ENCODE measurements around the gene PRG3. TPM values are rescaled to one million over a fixed set of nuclear protein-coding genes. Genes with fewer than 3 reads are reported as not detected.

The PRG3 gene
- total RNA-seq, 1 experiment from 2014 or later = not detected

GRCh38 chr11:57364851-57365660 lies 15.9 kb downstream of the PRG3 start:
- TF ChIP-seq ZBTB43 (CRISPR knock-in tag; IDR thresholded peaks at IDR 0.05) (no peak), ATF1 (CRISPR knock-in tag; IDR thresholded peaks at IDR 0.05) (no peak), HMGA2 (CRISPR knock-in tag; IDR thresholded peaks at IDR 0.05) (no peak), IRF2 (CRISPR knock-in tag; IDR thresholded peaks at IDR 0.05; ENCODE audit: borderline replicate concordance, low read depth) (no peak), NFATC4 (CRISPR knock-in tag; IDR thresholded peaks at IDR 0.05) (no peak), FOXP1 (CRISPR knock-in tag; IDR thresholded peaks at IDR 0.05; ENCODE audit: borderline replicate concordance) (no peak), ATF2 (CRISPR knock-in tag; IDR thresholded peaks at IDR 0.05; ENCODE audit: borderline replicate concordance, low read depth) (no peak), NR1H2 (CRISPR knock-in tag; IDR thresholded peaks at IDR 0.05) (no peak), GABPB1 (CRISPR knock-in tag; IDR thresholded peaks at IDR 0.05) (no peak), GRHL2 (CRISPR knock-in tag; IDR thresholded peaks at IDR 0.05; ENCODE audit: insufficient replicate concordance, severe bottlenecking) (no peak), EMX1 (CRISPR knock-in tag; IDR thresholded peaks at IDR 0.05) (no peak), SMAD4 (CRISPR knock-in tag; IDR thresholded peaks at IDR 0.05) (no peak), FOXK1 (CRISPR knock-in tag; IDR thresholded peaks at IDR 0.05) (no peak), PRDM15 (CRISPR knock-in tag; IDR thresholded peaks at IDR 0.05) (no peak), ELF4 (CRISPR knock-in tag; IDR thresholded peaks at IDR 0.05; ENCODE audit: low read depth) (no peak)
- H3K27ac Mint-ChIP-seq = no peak overlapping the region
- H3K36me3 Mint-ChIP-seq = no peaks in the 10 kb centered on the region
- no peak overlapping the region; the same call in 1 of the 2 replicates for H3K4me3 Mint-ChIP-seq
- H3K27me3 Mint-ChIP-seq (ENCODE audit: low read depth) = peaks cover 9% of the 10 kb centered on the region; the same call in 1 of the 2 replicates
- POLR2A ChIA-PET = interaction anchor here (0.6 to 1.5 kb wide), 2 partner anchors 93 to 208 kb away, joined by 4 to 5 read pairs; no protein-coding TSS in a partner anchor
- ATAC-seq (peak; percentile 94), DNase-seq (ENCODE audit: low spot score) (peak; percentile 48)
- CTCF ChIA-PET = interaction anchor here (0.8 to 3.5 kb wide), 12 partner anchors 9 to 182 kb away, joined by 3 to 21 read pairs (median 4); partner anchors contain the start of genes RTN4RL2 and SLC43A3
- H3K9me3 Mint-ChIP-seq = peaks cover 4% of the 10 kb centered on the region; the same call in 1 of the 2 replicates
- H3K4me1 Mint-ChIP-seq = peaks cover 24% of the 10 kb centered on the region

GRCh38 chr11:57363131-57364080 lies 17.5 kb downstream of the PRG3 start:
- ChIA-PET CTCF (interaction anchor here (0.5 to 3.5 kb wide), 6 partner anchors 13 to 675 kb away, joined by 3 to 21 read pairs (median 8); partner anchors contain the start of gene PRG3), POLR2A (no interaction called here)
- peaks cover 27% of the 10 kb centered on the region for H3K4me1 Mint-ChIP-seq
- H3K4me3 Mint-ChIP-seq = no peak overlapping the region
- H3K36me3 Mint-ChIP-seq = no peaks in the 10 kb centered on the region
- H3K9me3 Mint-ChIP-seq = peaks cover 4% of the 10 kb centered on the region; the same call in 1 of the 2 replicates
- no peak overlapping the region for H3K27ac Mint-ChIP-seq
- ATAC-seq (no peak), DNase-seq (ENCODE audit: low spot score) (no peak)
- peaks cover 11% of the 10 kb centered on the region; the same call in 1 of the 2 replicates for H3K27me3 Mint-ChIP-seq (ENCODE audit: low read depth)
- TF ChIP-seq PRDM15 (CRISPR knock-in tag; IDR thresholded peaks at IDR 0.05) (no peak), CTCF (IDR thresholded peaks at IDR 0.05) (no peak), ERG (CRISPR knock-in tag; IDR thresholded peaks at IDR 0.05) (no peak)

Data from WTC11 (cell line).